Astrocyte (in vitro differentiated cells and primary cell): ENCODE measurements around the gene STK11IP.

Experiments used
- EZH2 ChIP-seq: IDR thresholded peaks from 2 replicates; pipeline ENCODE4 v1.6.1; 2012; ENCODE audit warnings: mild to moderate bottlenecking, low read length, inconsistent platforms; ENCODE audit not compliant: insufficient read depth
- TF ChIP-seq, protein P1 (sequence below): IDR thresholded peaks from 2 replicates; pipeline ENCODE4 v1.5.1; 2011; ENCODE audit warnings: low read depth, mild to moderate bottlenecking, inconsistent platforms, low read length, moderate library complexity; ENCODE audit not compliant: insufficient read depth

DNA sequence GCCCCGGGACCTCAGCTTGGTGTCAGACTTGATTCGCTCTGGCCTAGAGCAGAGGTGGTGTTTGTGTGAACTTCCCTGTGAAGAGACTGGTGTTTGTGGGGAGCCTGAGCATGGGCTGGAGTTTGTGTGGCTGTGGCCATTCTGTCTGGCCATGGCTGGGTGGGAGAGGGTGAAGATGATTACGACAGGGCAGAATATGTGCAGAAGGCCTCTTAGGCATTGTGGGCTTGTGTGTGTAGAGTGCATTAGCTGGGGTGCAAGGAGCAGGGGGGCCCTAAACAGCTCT is 36.8 kb upstream of the STK11IP start:
- TF ChIP-seq, protein P1, sequence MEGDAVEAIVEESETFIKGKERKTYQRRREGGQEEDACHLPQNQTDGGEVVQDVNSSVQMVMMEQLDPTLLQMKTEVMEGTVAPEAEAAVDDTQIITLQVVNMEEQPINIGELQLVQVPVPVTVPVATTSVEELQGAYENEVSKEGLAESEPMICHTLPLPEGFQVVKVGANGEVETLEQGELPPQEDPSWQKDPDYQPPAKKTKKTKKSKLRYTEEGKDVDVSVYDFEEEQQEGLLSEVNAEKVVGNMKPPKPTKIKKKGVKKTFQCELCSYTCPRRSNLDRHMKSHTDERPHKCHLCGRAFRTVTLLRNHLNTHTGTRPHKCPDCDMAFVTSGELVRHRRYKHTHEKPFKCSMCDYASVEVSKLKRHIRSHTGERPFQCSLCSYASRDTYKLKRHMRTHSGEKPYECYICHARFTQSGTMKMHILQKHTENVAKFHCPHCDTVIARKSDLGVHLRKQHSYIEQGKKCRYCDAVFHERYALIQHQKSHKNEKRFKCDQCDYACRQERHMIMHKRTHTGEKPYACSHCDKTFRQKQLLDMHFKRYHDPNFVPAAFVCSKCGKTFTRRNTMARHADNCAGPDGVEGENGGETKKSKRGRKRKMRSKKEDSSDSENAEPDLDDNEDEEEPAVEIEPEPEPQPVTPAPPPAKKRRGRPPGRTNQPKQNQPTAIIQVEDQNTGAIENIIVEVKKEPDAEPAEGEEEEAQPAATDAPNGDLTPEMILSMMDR = no peak
- no peak for TF ChIP-seq EZH2
